NCI-H1694 (cell line): Measurements from ENCODE around the gene PIGH.
"Not testable (repeated sequence)": the region's sequence is repeated elsewhere in the genome, so short reads cannot be mapped to it uniquely, and the experiment has no call there.

Experiments used
- DNase-seq: peaks from one replicate; lab custom pipeline; 2025; lab: John Stamatoyannopoulos, UW

Gene PIGH

DNA sequence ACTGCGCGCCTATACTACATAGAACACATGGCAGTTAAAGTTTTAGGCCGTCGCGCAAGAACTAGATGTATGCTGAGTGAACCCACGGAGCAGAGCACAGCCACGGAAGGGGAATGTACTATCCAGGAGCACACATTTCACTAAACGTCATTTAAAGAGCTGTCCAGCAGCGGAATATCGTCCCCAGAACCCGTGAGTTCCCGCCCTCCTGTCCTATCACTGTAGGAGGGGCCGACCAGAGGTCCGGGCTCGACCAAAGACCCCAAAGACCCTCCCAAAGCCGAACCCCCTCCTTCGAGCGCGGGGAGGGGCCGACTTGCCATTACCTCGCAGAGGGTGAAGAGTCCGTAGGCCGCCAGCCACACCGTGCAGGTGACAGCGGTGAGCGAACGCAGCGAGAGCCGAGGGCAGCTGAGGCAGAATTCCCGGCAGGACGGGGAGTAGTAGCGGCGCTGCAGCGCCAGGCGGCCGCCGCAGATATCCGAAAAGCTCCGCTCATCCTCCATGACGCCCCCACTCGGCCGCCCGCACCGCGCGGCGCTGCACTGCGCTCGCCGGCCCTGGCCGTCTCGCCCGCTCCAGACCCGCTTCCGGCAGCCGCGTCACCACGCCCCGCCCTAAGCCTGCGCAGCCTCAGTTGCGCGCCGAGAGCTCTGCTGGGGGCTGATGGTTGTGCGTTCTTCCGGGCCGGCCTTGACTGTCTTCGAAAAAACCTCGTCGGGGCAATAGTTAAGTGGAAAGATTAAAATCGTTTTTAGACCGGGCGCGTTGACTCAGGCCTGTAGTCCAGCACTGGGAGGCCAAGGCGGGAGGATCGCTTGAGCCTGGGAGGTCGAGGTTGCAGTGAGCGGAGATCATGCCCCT is at the start of gene PIGH:
Gene PIGH, minus strand, starts transcription at position 571 of the 864 bp plus-strand sequence. Its CDS starts 65 bp downstream, at position 506.
- peak; percentile 88 for DNase-seq

- no peak for DNase-seq
These were observed 46.1 kb upstream of the PIGH start for GRCh38 chr14:67646131-67646530.

- no peak for DNase-seq
These were observed 45.3 kb upstream of the PIGH start for GRCh38 chr14:67645414-67645813.

GRCh38 chr14:67644428-67644827 is 44.4 kb upstream of the PIGH start:
- DNase-seq: no peak

GRCh38 chr14:67643713-67644112 is 43.6 kb upstream of the PIGH start:
- no peak for DNase-seq

DNA sequence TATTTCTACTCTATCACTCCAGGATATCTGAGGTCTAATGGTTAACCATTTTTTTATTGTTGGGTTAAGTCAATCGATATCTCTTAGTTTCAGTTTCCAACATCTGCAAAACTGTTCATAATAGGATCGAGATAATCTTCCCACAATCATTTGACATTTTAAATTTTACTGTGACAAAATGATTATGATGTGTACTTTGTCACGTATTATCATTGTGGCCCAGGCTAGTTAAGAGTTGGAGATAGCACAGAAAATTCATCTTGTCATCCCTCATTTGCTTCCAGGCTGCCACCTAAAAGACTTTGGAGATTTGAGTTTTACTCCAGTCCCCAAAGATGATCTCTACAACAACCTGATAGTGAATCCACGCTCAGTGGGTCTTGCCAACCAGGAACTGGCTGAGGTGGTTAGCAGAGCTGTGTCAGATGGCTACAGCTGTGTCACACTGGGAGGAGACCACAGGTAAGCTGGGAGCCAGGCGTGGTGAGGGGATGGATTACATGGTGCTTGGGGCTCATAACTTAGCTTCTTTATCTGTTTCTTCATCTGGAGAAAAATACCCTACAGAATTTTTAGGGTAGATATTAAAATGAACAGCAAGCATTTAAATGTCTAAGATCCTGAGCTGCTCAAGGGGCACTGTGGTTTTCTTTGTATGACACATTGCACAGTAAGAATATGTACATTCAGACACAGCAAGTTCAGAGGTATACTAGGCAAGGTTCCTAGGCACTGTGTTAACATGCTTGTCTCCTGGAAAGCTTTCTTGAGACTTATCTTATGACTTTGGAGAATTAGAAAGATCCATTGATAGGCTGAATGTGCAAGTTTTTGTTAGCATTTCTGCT is 42.1 kb upstream of the PIGH start:
- DNase-seq: no peak

GRCh38 chr14:67641480-67641879 is 41.4 kb upstream of the PIGH start:
- no peak for DNase-seq

GRCh38 chr14:67638642-67639041 is 38.6 kb upstream of the PIGH start:
- DNase-seq: no peak

DNA sequence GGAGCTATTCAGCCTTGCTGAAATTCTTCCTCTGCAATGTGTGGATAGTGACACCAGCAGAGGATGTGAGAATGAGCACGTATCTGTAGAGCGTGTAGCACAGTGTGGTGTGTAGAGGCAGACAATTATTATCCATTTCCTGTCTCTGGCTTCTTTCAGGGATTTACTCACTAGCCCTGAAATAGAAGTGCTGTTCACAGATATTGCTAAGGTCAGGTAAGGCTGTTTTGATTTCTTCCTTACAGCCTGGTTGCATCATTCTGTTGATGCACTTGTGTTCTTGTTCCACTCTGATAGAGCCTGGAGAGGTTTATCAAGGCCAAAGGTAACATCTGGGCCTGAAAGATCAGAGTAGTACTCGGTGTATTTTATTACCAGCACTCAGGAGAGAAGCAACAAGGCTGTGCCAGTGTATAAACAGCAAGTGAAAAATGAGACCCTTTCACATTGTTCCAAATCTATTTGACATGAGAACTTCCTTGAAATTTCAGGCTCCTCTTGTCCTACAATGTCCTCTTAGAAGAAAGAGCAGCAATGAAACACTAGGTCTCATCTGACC is 36.4 kb upstream of the PIGH start:
- no peak for DNase-seq

- no peak for DNase-seq
These were observed 33.5 kb upstream of the PIGH start for GRCh38 chr14:67633451-67634147.

- no peak for DNase-seq
These were observed 30.9 kb upstream of the PIGH start for GRCh38 chr14:67630938-67631337.

- DNase-seq: no peak
These were observed 30.1 kb upstream of the PIGH start for GRCh38 chr14:67630186-67630585.

- no peak for DNase-seq
These were observed 27.5 kb upstream of the PIGH start for GRCh38 chr14:67627519-67627918.

DNA sequence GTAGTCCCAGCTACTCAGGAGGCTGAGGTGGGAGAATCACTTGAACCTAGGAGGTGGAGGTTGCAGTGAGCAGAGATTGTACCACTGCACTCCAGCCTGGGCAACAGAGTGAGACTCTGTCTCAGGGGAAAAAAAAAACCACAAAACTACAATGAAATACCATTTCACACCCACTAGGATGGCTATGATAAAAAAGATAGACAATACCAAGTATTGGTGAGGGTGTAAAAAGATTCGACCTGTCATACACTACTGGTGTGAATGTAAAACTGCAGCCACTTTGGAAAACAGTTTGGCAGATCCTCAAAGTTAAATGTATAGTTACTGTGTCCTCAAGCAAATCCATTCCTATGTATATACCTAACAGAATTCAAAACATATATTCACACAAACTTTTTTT is 26.1 kb upstream of the PIGH start:
- not testable (repeated sequence) for DNase-seq

GRCh38 chr14:67623114-67623513 is 23.0 kb upstream of the PIGH start:
- DNase-seq: no peak

- no peak for DNase-seq
These were observed 22.6 kb upstream of the PIGH start for GRCh38 chr14:67622675-67623074.

DNA sequence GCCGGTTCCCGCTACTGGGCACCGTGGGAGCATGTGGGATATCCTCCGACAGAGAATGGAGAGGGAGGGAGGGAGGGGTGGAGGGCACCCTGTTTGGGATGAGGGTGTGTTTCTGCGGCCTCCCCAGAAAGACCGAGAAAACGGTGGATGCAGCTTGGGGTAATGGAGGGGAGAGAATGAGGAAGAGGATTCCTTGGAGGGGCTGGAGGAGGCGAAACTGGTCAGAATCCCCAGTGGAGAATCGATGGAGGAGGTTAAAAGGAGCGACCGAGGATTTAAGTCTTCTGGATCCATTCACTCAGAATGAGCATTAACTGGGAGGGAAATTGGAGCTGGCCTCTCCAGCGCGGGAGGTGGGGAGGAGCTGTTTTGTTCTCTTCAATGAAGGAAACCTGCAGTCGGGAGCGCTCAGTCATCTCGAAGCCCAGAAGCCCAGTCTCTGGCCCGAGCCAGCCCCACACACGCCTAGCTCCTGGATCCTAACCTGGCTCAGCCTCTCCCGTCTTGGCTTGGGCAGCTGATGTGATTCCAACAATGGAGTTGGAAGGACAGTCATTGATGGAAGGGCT is 20.2 kb upstream of the PIGH start:
- DNase-seq: no peak

DNA sequence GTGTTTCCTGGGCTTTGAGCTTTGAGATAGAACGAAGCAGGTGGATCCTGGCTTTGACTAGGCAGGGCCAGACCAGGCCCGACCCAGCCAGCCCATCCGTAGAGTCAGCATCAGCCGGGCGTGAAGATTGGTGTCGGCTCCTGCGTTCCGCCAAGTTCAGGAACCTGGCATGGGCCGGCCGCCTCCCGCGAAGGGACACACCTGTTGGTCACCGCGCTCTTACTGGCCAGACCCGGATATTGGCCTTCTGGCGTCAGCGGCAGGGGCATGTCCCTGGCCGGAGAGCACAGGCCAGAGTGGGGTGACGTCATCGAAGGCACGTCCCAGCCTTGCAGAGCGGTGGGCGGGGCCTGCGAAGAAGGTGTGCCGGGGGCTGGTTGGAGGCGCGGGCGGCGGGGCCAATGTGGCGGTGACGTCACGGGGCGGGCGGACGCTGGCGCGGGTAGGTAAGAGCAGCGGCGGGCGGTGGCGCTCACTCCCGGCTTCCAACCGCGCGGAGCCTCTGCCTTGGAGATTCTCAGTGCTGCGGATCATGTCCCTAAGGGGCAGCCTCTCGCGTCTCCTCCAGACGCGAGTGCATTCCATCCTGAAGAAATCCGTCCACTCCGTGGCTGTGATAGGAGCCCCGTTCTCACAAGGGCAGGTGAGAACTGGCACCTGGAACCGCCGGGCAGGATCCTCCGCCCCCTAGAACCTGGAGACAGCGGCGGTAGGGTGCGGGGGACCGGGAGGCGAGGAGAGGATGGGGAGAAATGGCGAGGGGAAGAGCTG is 19.6 kb upstream of the PIGH start, which contains the start of gene ARG2:
Gene ARG2, plus strand, starts transcription at position 475 of the 771 bp plus-strand sequence. Its CDS starts 58 bp downstream, at position 533.
- DNase-seq: peak; percentile 47

DNA sequence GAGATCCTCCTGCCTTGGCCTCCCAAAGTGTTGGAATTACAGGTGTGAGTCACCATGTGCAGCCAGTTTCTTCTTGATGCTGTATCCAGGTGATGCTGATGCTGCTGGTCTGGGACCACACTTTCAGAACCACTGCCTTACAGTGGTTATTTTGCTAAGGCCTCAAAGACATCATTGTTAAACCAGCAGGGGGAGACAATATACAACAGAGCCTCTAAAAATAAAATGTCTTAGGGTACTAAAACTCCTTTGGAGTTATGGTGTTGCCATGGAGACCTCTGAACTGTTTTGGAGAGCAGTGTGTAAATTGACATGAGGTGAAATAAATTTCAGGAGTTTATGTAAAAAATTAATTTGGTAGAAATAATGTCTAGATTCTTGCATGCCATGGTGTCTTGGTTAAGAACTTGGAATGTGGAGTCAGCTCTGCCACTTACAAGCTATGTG is 18.6 kb upstream of the PIGH start:
- peak; percentile 72 for DNase-seq

DNA sequence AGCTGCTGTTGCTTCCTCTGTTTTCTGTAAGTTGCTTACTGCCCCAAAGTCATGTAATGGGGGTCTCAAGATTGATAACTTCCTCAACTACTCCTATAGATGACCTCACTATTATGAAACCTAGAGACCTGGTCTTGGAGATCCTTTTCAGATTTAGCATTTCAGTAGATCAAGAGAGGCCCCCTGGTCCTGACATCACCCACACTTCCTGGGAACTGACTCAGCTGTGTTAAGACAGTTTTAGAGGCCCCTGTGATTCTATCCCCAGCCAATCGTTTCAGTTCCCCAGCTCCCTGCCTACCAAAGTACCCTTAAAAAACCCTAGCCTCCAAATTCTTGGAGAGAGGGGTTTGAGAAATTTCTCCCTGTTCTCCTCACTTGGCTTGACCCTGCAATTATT is 10.4 kb upstream of the PIGH start:
- no peak for DNase-seq
